PC-3 (cell line): ENCODE data around the gene ALDH3B2. TPM values are rescaled to one million over a fixed set of nuclear protein-coding genes. Genes with fewer than 3 reads are reported as not detected.

Source experiments
- ATAC-seq: fragments of 200-7000 bp; cut with Tn5 transposase; 2 replicates; pipeline ENCODE4 v1.9.1; 2020; ENCODE audit warnings: mild to moderate bottlenecking, moderate library complexity
- BruUV-seq: library from RNA; stranded (reverse); fragments of 400-500 nt; replicated peaks from 2 replicates; lab custom pipeline; 2021; lab: Mats Ljungman, UMichigan
- CTCF ChIA-PET: fragments of 300-600 bp; sonication (Branson Sonifier 250); formaldehyde crosslinking; loops from one replicate; lab custom pipeline; 2022; ENCODE audit warnings: antibody characterized with exemption; lab: Charles Lee
- POLR2A ChIA-PET: fragments of 300-600 bp; sonication (Branson Sonifier 250); formaldehyde crosslinking; loops from one replicate; lab custom pipeline; 2022; ENCODE audit warnings: antibody characterized with exemption; ENCODE audit not compliant: unreplicated experiment; lab: Charles Lee
- DNase-seq: peaks from one replicate; pipeline ENCODE4 v3.0.0-alpha.2; 2015
- H2AFZ ChIP-seq: fragments of 300-600 bp; sonication (generic); 2 replicates; pipeline ENCODE4 v1.6.0; 2016; ENCODE audit warnings: antibody characterized with exemption, low read length
- H3F3A ChIP-seq: fragments of 300-600 bp; sonication (generic); one replicate; pipeline ENCODE4 v1.6.0; 2017; ENCODE audit warnings: antibody characterized with exemption, low read length, control low read depth, mild to moderate bottlenecking; ENCODE audit not compliant: unreplicated experiment
- H3K27ac ChIP-seq: fragments of 300-600 bp; sonication (generic); 2 replicates; pipeline ENCODE4 v1.5.1; 2016; ENCODE audit warnings: mild to moderate bottlenecking, low read length
- H3K27me3 ChIP-seq: fragments of 300-600 bp; sonication (generic); 2 replicates; pipeline ENCODE4 v1.6.1; 2016; ENCODE audit warnings: low read length, mixed read lengths
- H3K36me3 ChIP-seq: fragments of 300-600 bp; sonication (generic); 2 replicates; pipeline ENCODE4 v1.6.1; 2016; ENCODE audit warnings: low read depth, mixed run types, low read length, mixed read lengths
- H3K4me1 ChIP-seq: fragments of 300-600 bp; sonication (generic); 2 replicates; pipeline ENCODE4 v1.5.1; 2016; ENCODE audit warnings: low read length; ENCODE audit not compliant: insufficient read depth
- H3K4me2 ChIP-seq: fragments of 300-600 bp; sonication (generic); 2 replicates; pipeline ENCODE4 v1.6.0; 2016; ENCODE audit warnings: low read length
- H3K4me3 ChIP-seq: fragments of 300-600 bp; sonication (generic); 2 replicates; pipeline ENCODE4 v1.5.1; 2016; ENCODE audit warnings: mild to moderate bottlenecking, low read length, mixed read lengths
- H3K79me2 ChIP-seq: fragments of 300-600 bp; sonication (generic); 2 replicates; pipeline ENCODE4 v1.6.1; 2017; ENCODE audit warnings: low read length, mixed read lengths
- H3K9ac ChIP-seq: fragments of 300-600 bp; sonication (generic); 2 replicates; pipeline ENCODE4 v1.6.0; 2016; ENCODE audit warnings: mild to moderate bottlenecking, low read length
- H3K9me2 ChIP-seq: fragments of 300-600 bp; sonication (generic); replicated peaks from 2 replicates; pipeline ENCODE4 v1.6.1; 2016; ENCODE audit warnings: mixed run types, low read length, mixed read lengths
- H3K9me3 ChIP-seq: fragments of 300-600 bp; sonication (generic); 2 replicates; pipeline ENCODE4 v1.6.1; 2016; ENCODE audit warnings: low read length, mixed read lengths
- H4K20me1 ChIP-seq: fragments of 300-600 bp; sonication (generic); 2 replicates; pipeline ENCODE4 v1.6.1; 2016; ENCODE audit warnings: low read length, mixed read lengths
- EZH2 ChIP-seq: fragments of 300-600 bp; sonication (generic); IDR thresholded peaks from one replicate; pipeline ENCODE4 v1.6.1; 2017; ENCODE audit warnings: antibody characterized with exemption, mild to moderate bottlenecking, low read length; ENCODE audit not compliant: unreplicated experiment
- EZH2phosphoT487 ChIP-seq: fragments of 300-600 bp; sonication (generic); IDR thresholded peaks from 2 replicates; pipeline ENCODE4 v1.6.1; 2018; ENCODE audit warnings: mild to moderate bottlenecking, antibody characterized with exemption, low read length, borderline replicate concordance
- intact Hi-C: fragments of 100-400 bp; cut with micrococcal nuclease; formaldehyde crosslinking; loops from 2 replicates; pipeline ENCODE4 v1.9.0; 2023
- total RNA-seq: library from RNA; depleted of rRNA; stranded (reverse); fragments of >200 nt; gene quantifications from 2 replicates; pipeline ENCODE4 v1.2.3, GENCODE V29; 2014
- TF ChIP-seq, protein P1 (sequence below): fragments of 300-600 bp; sonication (generic); conservative IDR thresholded peaks from 2 replicates; pipeline ENCODE4 v1.5.1; 2017; ENCODE audit warnings: antibody characterized with exemption, low read depth, mild to moderate bottlenecking, low read length

The ALDH3B2 gene
- total RNA-seq, 1 experiment from 2014 or later: not detected

- Histone ChIP-seq H3K79me2 (no peaks in the 10 kb centered on the region), H3K4me2 (no peak overlapping the region), H3K27ac (no peak overlapping the region), H3K36me3 (peaks cover 5% of the 10 kb centered on the region), H4K20me1 (no peaks in the 10 kb centered on the region), H3K9ac (no peak overlapping the region), H3K9me3 (no peaks in the 10 kb centered on the region), H3K9me2 (no peaks in the 10 kb centered on the region), H3K4me3 (no peak overlapping the region), H3F3A (no peaks in the 10 kb centered on the region), H3K4me1 (no peaks in the 10 kb centered on the region), H3K27me3 (no peaks in the 10 kb centered on the region), H2AFZ (no peak overlapping the region)
- TF ChIP-seq, protein P1, sequence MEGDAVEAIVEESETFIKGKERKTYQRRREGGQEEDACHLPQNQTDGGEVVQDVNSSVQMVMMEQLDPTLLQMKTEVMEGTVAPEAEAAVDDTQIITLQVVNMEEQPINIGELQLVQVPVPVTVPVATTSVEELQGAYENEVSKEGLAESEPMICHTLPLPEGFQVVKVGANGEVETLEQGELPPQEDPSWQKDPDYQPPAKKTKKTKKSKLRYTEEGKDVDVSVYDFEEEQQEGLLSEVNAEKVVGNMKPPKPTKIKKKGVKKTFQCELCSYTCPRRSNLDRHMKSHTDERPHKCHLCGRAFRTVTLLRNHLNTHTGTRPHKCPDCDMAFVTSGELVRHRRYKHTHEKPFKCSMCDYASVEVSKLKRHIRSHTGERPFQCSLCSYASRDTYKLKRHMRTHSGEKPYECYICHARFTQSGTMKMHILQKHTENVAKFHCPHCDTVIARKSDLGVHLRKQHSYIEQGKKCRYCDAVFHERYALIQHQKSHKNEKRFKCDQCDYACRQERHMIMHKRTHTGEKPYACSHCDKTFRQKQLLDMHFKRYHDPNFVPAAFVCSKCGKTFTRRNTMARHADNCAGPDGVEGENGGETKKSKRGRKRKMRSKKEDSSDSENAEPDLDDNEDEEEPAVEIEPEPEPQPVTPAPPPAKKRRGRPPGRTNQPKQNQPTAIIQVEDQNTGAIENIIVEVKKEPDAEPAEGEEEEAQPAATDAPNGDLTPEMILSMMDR: peak; percentile 7; the same call in 1 of the 2 replicates
- no peak for TF ChIP-seq EZH2phosphoT487
- DNase-seq (no peak), ATAC-seq (no peak)
- CTCF ChIA-PET: no interaction called here
- intact Hi-C loops: no loop called here
- BruUV-seq: no TSS peak
- POLR2A ChIA-PET: no interaction called here
Measured at GRCh38 chr11:67615728-67616430, 58.5 kb downstream of the ALDH3B2 start.

GRCh38 chr11:67614730-67615714 lies 59.4 kb downstream of the ALDH3B2 start:
- CTCF ChIA-PET: interaction anchor here (0.8 to 1.1 kb wide), 4 partner anchors 15 to 43 kb away, joined by 3 to 7 read pairs (median 3); partner anchors contain the start of genes GSTP1 and NUDT8
- DNase-seq: peak; percentile 62
- POLR2A ChIA-PET: interaction anchor here (0.6 kb wide), 1 partner anchor 1302 kb away, joined by 4 read pairs; no protein-coding TSS in a partner anchor
- Histone ChIP-seq H3F3A (no peaks in the 10 kb centered on the region), H3K9ac (no peak overlapping the region), H3K27me3 (no peaks in the 10 kb centered on the region), H4K20me1 (no peaks in the 10 kb centered on the region), H3K9me2 (no peaks in the 10 kb centered on the region), H3K36me3 (peaks cover 13% of the 10 kb centered on the region), H3K4me1 (no peaks in the 10 kb centered on the region), H3K4me3 (no peak overlapping the region), H3K27ac (no peak overlapping the region), H3K79me2 (no peaks in the 10 kb centered on the region), H2AFZ (no peak overlapping the region), H3K4me2 (no peak overlapping the region), H3K9me3 (no peaks in the 10 kb centered on the region)
- intact Hi-C loops: no loop called here
- peak; percentile 65 for ATAC-seq
- TF ChIP-seq EZH2phosphoT487 (no peak), EZH2 (no peak)
- TF ChIP-seq, protein P1: peak; percentile 79
- no TSS peak for BruUV-seq
